HEK293 (cell line): ENCODE results near the gene EPAS1.

Source experiments
- CTCF ChIA-PET: fragments of 350-600 bp; formaldehyde crosslinking; extraction: SDS; loops from one replicate; lab custom pipeline; 2021; ENCODE audit warnings: antibody characterized with exemption; lab: Yijun Ruan, JAX
- POLR2A ChIA-PET: fragments of 300-600 bp; formaldehyde crosslinking; extraction: SDS; loops from one replicate; lab custom pipeline; 2020; ENCODE audit warnings: antibody characterized with exemption, inconsistent platforms; lab: Yijun Ruan, JAX
- H3K27ac ChIP-seq: fragments of 200-500 bp; sonication (Bioruptor generic); 2 replicates; pipeline ENCODE4 v1.5.1; 2014; ENCODE audit warnings: low read depth, low read length, control low read depth, inconsistent platforms; ENCODE audit errors: extremely low read depth
- H3K36me3 ChIP-seq, 2 experiments: fragments of 200-500 bp in 1 of 2; sonication (Bioruptor generic) in 1 of 2; 1 replicate in 1 of 2; 2 replicates in 1 of 2; pipeline ENCODE4 v1.5.1; 2014 to 2017; ENCODE audit warnings: inconsistent platforms in 2 of 2, low read length in 2 of 2; ENCODE audit not compliant: control insufficient read depth in 2 of 2, insufficient read depth in 1 of 2
- H3K4me1 ChIP-seq: fragments of 200-500 bp; sonication (Bioruptor generic); 2 replicates; pipeline ENCODE4 v1.5.1; 2014; ENCODE audit warnings: mild to moderate bottlenecking, low read length, inconsistent platforms; ENCODE audit not compliant: control insufficient read depth, insufficient read depth
- H3K4me3 ChIP-seq: 2 replicates; pipeline ENCODE4 v1.5.1; 2011; ENCODE audit warnings: low read depth, mild to moderate bottlenecking, control low read depth, low read length, moderate library complexity
- H3K9me3 ChIP-seq: fragments of 200-500 bp; sonication (Bioruptor generic); 2 replicates; pipeline ENCODE4 v1.5.1; 2014; ENCODE audit warnings: low read depth, low read length, inconsistent platforms; ENCODE audit not compliant: control insufficient read depth, insufficient read depth
- AEBP2 ChIP-seq: fragments of 450-650 bp; formaldehyde crosslinking; IDR thresholded peaks from 2 replicates; pipeline ENCODE4 v1.5.1; 2016; ENCODE audit warnings: missing biosample characterization, missing genetic modification characterization, borderline replicate concordance
- HOXA7 ChIP-seq: sonication (generic); formaldehyde crosslinking; IDR thresholded peaks from 2 replicates; pipeline ENCODE4 v1.8.1; 2022; ENCODE audit warnings: missing genetic modification reagents, borderline replicate concordance
- HOXC10 ChIP-seq: sonication (generic); formaldehyde crosslinking; IDR thresholded peaks from 2 replicates; pipeline ENCODE4 v1.8.1; 2023; ENCODE audit warnings: mild to moderate bottlenecking, missing genetic modification reagents
- MYNN ChIP-seq: fragments of 450-650 bp; formaldehyde crosslinking; IDR thresholded peaks from 2 replicates; pipeline ENCODE4 v1.5.1; 2016; ENCODE audit warnings: missing biosample characterization, missing genetic modification characterization, borderline replicate concordance
- SP3 ChIP-seq: fragments of 450-650 bp; formaldehyde crosslinking; IDR thresholded peaks from 2 replicates; pipeline ENCODE4 v1.5.1; 2016; ENCODE audit warnings: missing biosample characterization, missing genetic modification characterization
- WT1 ChIP-seq: fragments of 450-650 bp; formaldehyde crosslinking; IDR thresholded peaks from 2 replicates; pipeline ENCODE4 v1.5.1; 2016; ENCODE audit warnings: missing biosample characterization, missing genetic modification characterization
- ZBTB26 ChIP-seq: fragments of 450-650 bp; formaldehyde crosslinking; optimal IDR thresholded peaks from 2 replicates; pipeline ENCODE3; 2016; ENCODE audit warnings: missing biosample characterization, mild to moderate bottlenecking, missing genetic modification characterization
- ZBTB6 ChIP-seq: fragments of 450-650 bp; formaldehyde crosslinking; IDR thresholded peaks from 2 replicates; pipeline ENCODE4 v1.5.1; 2017; ENCODE audit warnings: missing biosample characterization, missing genetic modification characterization
- ZFP3 ChIP-seq: fragments of 450-650 bp; formaldehyde crosslinking; IDR thresholded peaks from 2 replicates; pipeline ENCODE4 v1.5.1; 2016; ENCODE audit warnings: low read depth, missing biosample characterization, missing genetic modification characterization
- ZNF155 ChIP-seq: fragments of 450-650 bp; formaldehyde crosslinking; IDR thresholded peaks from 2 replicates; pipeline ENCODE4 v1.5.1; 2016; ENCODE audit warnings: missing biosample characterization, missing genetic modification characterization
- ZNF335 ChIP-seq: fragments of 450-650 bp; formaldehyde crosslinking; conservative IDR thresholded peaks from 2 replicates; pipeline ENCODE4 v1.5.1; 2016; ENCODE audit warnings: missing biosample characterization, missing genetic modification characterization
- ZNF544 ChIP-seq: fragments of 450-650 bp; formaldehyde crosslinking; IDR thresholded peaks from 2 replicates; pipeline ENCODE4 v1.5.0; 2017; ENCODE audit warnings: missing biosample characterization, missing genetic modification characterization
- ZNF664 ChIP-seq: fragments of 450-650 bp; formaldehyde crosslinking; IDR thresholded peaks from 2 replicates; pipeline ENCODE4 v1.5.1; 2016; ENCODE audit warnings: missing biosample characterization, missing genetic modification characterization
- ZNF776 ChIP-seq: fragments of 450-650 bp; formaldehyde crosslinking; IDR thresholded peaks from 2 replicates; pipeline ENCODE4 v1.5.0; 2017; ENCODE audit warnings: missing biosample characterization, missing genetic modification characterization, borderline replicate concordance
- ZNF785 ChIP-seq: fragments of 450-650 bp; formaldehyde crosslinking; IDR thresholded peaks from 2 replicates; pipeline ENCODE4 v1.5.1; 2016; ENCODE audit warnings: missing biosample characterization, missing genetic modification characterization
- ZSCAN4 ChIP-seq: fragments of 450-650 bp; formaldehyde crosslinking; IDR thresholded peaks from 2 replicates; pipeline ENCODE4 v1.5.1; 2017; ENCODE audit warnings: missing biosample characterization, missing genetic modification characterization

The EPAS1 gene

GRCh38 chr2:46259777-46260168 lies 37.4 kb upstream of the EPAS1 start:
- ChIA-PET CTCF (no interaction called here), POLR2A (no interaction called here)
- Histone ChIP-seq H3K4me1 (no peaks in the 10 kb centered on the region), H3K27ac (no peak overlapping the region), H3K4me3 (no peak overlapping the region), H3K36me3 (no peaks in the 10 kb centered on the region), H3K9me3 (no peaks in the 10 kb centered on the region)
- no peak for TF ChIP-seq WT1 (tag by site-specific recombination)

- no peaks in the 10 kb centered on the region for H3K9me3 ChIP-seq
- no peaks in the 10 kb centered on the region for H3K36me3 ChIP-seq
- CTCF ChIA-PET, result no interaction called here
- no peak overlapping the region for H3K27ac ChIP-seq
- no peak for TF ChIP-seq SP3 (tag by site-specific recombination)
- 0 out of 2 replicates have a peak, but pooled peaks have one; percentile 32 for TF ChIP-seq ZNF664 (tag by site-specific recombination)
- TF ChIP-seq ZNF544 (tag by site-specific recombination), result no peak
- POLR2A ChIA-PET, result no interaction called here
- H3K4me3 ChIP-seq, result no peak overlapping the region
- H3K4me1 ChIP-seq, result no peaks in the 10 kb centered on the region
These were observed 36.9 kb upstream of the EPAS1 start for GRCh38 chr2:46260305-46260704.

- POLR2A ChIA-PET, result no interaction called here
- H3K36me3 ChIP-seq, result no peaks in the 10 kb centered on the region
- no peak overlapping the region for H3K27ac ChIP-seq
- H3K4me1 ChIP-seq, result no peaks in the 10 kb centered on the region
- H3K9me3 ChIP-seq, result no peaks in the 10 kb centered on the region
- no peak for TF ChIP-seq ZSCAN4 (tag by site-specific recombination)
- no peak for TF ChIP-seq MYNN (tag by site-specific recombination)
- TF ChIP-seq ZNF335 (tag by site-specific recombination), result no peak
- CTCF ChIA-PET, result no interaction called here
- H3K4me3 ChIP-seq, result no peak overlapping the region
These were observed 34.8 kb upstream of the EPAS1 start for GRCh38 chr2:46262248-46262938.

- Histone ChIP-seq H3K4me1 (no peaks in the 10 kb centered on the region), H3K27ac (no peak overlapping the region), H3K4me3 (no peak overlapping the region), H3K36me3 (no peaks in the 10 kb centered on the region), H3K9me3 (no peaks in the 10 kb centered on the region)
- TF ChIP-seq ZBTB26 (tag by site-specific recombination), result no peak
- no peak for TF ChIP-seq ZNF776 (tag by site-specific recombination)
- CTCF ChIA-PET, result no interaction called here
- POLR2A ChIA-PET, result no interaction called here
These were observed 33.9 kb upstream of the EPAS1 start for GRCh38 chr2:46263347-46263746.

GRCh38 chr2:46264447-46264846 lies 32.8 kb upstream of the EPAS1 start:
- ChIA-PET CTCF (interaction anchor here (0.7 kb wide), 1 partner anchor 96 kb away, joined by 3 read pairs; no protein-coding TSS in a partner anchor), POLR2A (no interaction called here)
- Histone ChIP-seq H3K9me3 (no peaks in the 10 kb centered on the region), H3K4me3 (no peak overlapping the region), H3K36me3 (no peaks in the 10 kb centered on the region), H3K27ac (no peak overlapping the region), H3K4me1 (no peaks in the 10 kb centered on the region)
- TF ChIP-seq ZFP3 (tag by site-specific recombination), result no peak
- no peak for TF ChIP-seq HOXA7 (CRISPR knock-in tag)
- no peak for TF ChIP-seq HOXC10 (CRISPR knock-in tag)
- no peak for TF ChIP-seq ZBTB6
- TF ChIP-seq ZNF544 (tag by site-specific recombination), result no peak
- TF ChIP-seq ZNF785 (tag by site-specific recombination), result no peak
- no peak for TF ChIP-seq AEBP2 (tag by site-specific recombination)
- TF ChIP-seq ZNF155 (tag by site-specific recombination), result no peak
